ENCODE results near the gene EARS2. TPM values are rescaled to one million over a fixed set of nuclear protein-coding genes. Genes with fewer than 3 reads are reported as not detected.
"Not testable (repeated sequence)": the region's sequence is repeated elsewhere in the genome, so short reads cannot be mapped to it uniquely, and the experiment has no call there.

The EARS2 gene
- polyA plus RNA-seq, 1 donor from 2014 or later, result 22.2 TPM

DNA sequence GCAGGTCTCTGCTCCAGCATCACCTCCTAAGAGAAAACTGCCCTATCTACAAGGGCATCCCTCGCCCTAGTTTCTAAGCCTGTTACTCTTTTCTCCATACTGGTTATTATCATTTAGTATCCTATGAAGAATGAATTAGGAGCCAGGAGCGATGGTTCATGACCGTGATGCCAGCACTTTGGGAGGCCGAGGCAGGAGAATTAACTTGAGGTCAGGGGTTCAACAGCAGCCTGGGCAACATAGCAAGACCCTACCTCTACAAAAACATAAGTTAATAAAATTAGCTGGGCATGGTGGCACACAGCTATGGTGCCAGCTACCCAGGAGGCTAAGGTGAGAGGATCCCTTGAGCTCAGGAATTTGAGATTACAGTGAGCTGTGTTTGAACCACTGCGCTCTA is 7.2 kb downstream of the EARS2 start:
- H3K4me2 ChIP-seq (ENCODE audit: low read length), result no peak overlapping the region
- H3K79me2 ChIP-seq (replicated peaks; ENCODE audit: insufficient read depth, low read length), result no peaks in the 10 kb centered on the region
- H3K9me2 ChIP-seq (ENCODE audit: insufficient read depth, low read length), result no peaks in the 10 kb centered on the region
- H3K27me3 ChIP-seq (ENCODE audit: insufficient read depth, low read depth, low read length), result no peaks in the 10 kb centered on the region
- H2AFZ ChIP-seq (ENCODE audit: low read depth, low read length), result no peak overlapping the region
- H3K36me3 ChIP-seq (ENCODE audit: insufficient read depth, low read length), result no peaks in the 10 kb centered on the region
- no peaks in the 10 kb centered on the region for H4K20me1 ChIP-seq (ENCODE audit: insufficient read depth)
- H3K27ac ChIP-seq (ENCODE audit: low read length), result no peak overlapping the region
- no peak overlapping the region for H3K9ac ChIP-seq (ENCODE audit: low read length)
- no peak overlapping the region for H3K4me3 ChIP-seq (ENCODE audit: low read length)
- TF ChIP-seq POLR2AphosphoS5 (IDR thresholded peaks at IDR 0.05) (no peak), MXI1 (conservative IDR thresholded peaks at IDR 0.05; ENCODE audit: poor library complexity, severe bottlenecking) (no peak), SMC3 (conservative IDR thresholded peaks at IDR 0.05; ENCODE audit: poor library complexity) (no peak), CTCF (IDR thresholded peaks at IDR 0.05; ENCODE audit: poor library complexity, severe bottlenecking) (no peak), RAD21 (conservative IDR thresholded peaks at IDR 0.05) (no peak)
- no peaks in the 10 kb centered on the region for H3F3A ChIP-seq (ENCODE audit: insufficient read depth, low read length, poor library complexity, severe bottlenecking)
- no peaks in the 10 kb centered on the region for H3K9me3 ChIP-seq (ENCODE audit: low read length)

- H3K4me3 ChIP-seq (ENCODE audit: low read length), result no peak overlapping the region
- H3K9me3 ChIP-seq (ENCODE audit: low read length), result no peaks in the 10 kb centered on the region
- no peaks in the 10 kb centered on the region for H4K20me1 ChIP-seq (ENCODE audit: insufficient read depth)
- no peaks in the 10 kb centered on the region for H3F3A ChIP-seq (ENCODE audit: insufficient read depth, low read length, poor library complexity, severe bottlenecking)
- H3K27me3 ChIP-seq (ENCODE audit: insufficient read depth, low read depth, low read length), result no peaks in the 10 kb centered on the region
- no peaks in the 10 kb centered on the region for H3K9me2 ChIP-seq (ENCODE audit: insufficient read depth, low read length)
- H3K4me2 ChIP-seq (ENCODE audit: low read length), result no peak overlapping the region
- H3K9ac ChIP-seq (ENCODE audit: low read length), result no peak overlapping the region
- no peak overlapping the region for H3K27ac ChIP-seq (ENCODE audit: low read length)
- H3K36me3 ChIP-seq (ENCODE audit: insufficient read depth, low read length), result no peaks in the 10 kb centered on the region
- H2AFZ ChIP-seq (ENCODE audit: low read depth, low read length), result no peak overlapping the region
- TF ChIP-seq CTCF (IDR thresholded peaks at IDR 0.05; ENCODE audit: poor library complexity, severe bottlenecking) (no peak), EZH2 (IDR thresholded peaks at IDR 0.05; ENCODE audit: borderline replicate concordance, insufficient read depth, low read length, poor library complexity, severe bottlenecking) (no peak), RAD21 (conservative IDR thresholded peaks at IDR 0.05) (no peak), TAF1 (IDR thresholded peaks at IDR 0.05; ENCODE audit: low read depth) (no peak), SMC3 (conservative IDR thresholded peaks at IDR 0.05; ENCODE audit: poor library complexity) (no peak), POLR2AphosphoS5 (IDR thresholded peaks at IDR 0.05) (no peak), EP300 (conservative IDR thresholded peaks at IDR 0.05; ENCODE audit: poor library complexity, severe bottlenecking) (no peak), MXI1 (conservative IDR thresholded peaks at IDR 0.05; ENCODE audit: poor library complexity, severe bottlenecking) (no peak)
- TF ChIP-seq, protein P1, sequence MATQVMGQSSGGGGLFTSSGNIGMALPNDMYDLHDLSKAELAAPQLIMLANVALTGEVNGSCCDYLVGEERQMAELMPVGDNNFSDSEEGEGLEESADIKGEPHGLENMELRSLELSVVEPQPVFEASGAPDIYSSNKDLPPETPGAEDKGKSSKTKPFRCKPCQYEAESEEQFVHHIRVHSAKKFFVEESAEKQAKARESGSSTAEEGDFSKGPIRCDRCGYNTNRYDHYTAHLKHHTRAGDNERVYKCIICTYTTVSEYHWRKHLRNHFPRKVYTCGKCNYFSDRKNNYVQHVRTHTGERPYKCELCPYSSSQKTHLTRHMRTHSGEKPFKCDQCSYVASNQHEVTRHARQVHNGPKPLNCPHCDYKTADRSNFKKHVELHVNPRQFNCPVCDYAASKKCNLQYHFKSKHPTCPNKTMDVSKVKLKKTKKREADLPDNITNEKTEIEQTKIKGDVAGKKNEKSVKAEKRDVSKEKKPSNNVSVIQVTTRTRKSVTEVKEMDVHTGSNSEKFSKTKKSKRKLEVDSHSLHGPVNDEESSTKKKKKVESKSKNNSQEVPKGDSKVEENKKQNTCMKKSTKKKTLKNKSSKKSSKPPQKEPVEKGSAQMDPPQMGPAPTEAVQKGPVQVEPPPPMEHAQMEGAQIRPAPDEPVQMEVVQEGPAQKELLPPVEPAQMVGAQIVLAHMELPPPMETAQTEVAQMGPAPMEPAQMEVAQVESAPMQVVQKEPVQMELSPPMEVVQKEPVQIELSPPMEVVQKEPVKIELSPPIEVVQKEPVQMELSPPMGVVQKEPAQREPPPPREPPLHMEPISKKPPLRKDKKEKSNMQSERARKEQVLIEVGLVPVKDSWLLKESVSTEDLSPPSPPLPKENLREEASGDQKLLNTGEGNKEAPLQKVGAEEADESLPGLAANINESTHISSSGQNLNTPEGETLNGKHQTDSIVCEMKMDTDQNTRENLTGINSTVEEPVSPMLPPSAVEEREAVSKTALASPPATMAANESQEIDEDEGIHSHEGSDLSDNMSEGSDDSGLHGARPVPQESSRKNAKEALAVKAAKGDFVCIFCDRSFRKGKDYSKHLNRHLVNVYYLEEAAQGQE (IDR thresholded peaks at IDR 0.05; ENCODE audit: borderline replicate concordance), result no peak
- H3K79me2 ChIP-seq (replicated peaks; ENCODE audit: insufficient read depth, low read length), result no peaks in the 10 kb centered on the region
Measured at GRCh38 chr16:23544436-23544835, 12.7 kb downstream of the EARS2 start.

DNA sequence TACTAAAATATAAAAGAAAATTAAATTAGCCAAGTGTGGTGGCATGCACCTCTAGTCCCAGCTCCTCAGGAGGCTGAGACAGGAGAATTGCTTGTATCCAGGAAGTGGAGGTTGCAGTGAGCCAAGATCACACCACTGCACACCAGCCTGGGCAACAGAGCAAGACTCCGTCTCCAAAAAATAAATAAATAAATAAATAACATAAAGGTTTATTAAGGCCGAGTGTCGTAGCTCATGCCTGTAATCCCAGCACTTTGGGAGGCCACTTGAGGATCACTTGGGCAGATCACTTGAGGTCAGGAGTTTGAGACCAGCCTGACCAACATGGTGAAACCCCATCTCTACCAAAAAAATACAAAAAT is 16.4 kb downstream of the EARS2 start:
- not testable (repeated sequence) for H3K9me2 ChIP-seq (ENCODE audit: insufficient read depth, low read length); H3K36me3 ChIP-seq (ENCODE audit: insufficient read depth, low read length); H3K27ac ChIP-seq (ENCODE audit: low read length); H3K27me3 ChIP-seq (ENCODE audit: insufficient read depth, low read depth, low read length); H3F3A ChIP-seq (ENCODE audit: insufficient read depth, low read length, poor library complexity, severe bottlenecking); H4K20me1 ChIP-seq (ENCODE audit: insufficient read depth); H3K79me2 ChIP-seq (replicated peaks; ENCODE audit: insufficient read depth, low read length); H3K4me2 ChIP-seq (ENCODE audit: low read length); H3K9me3 ChIP-seq (ENCODE audit: low read length); H3K4me3 ChIP-seq (ENCODE audit: low read length); H3K9ac ChIP-seq (ENCODE audit: low read length); H2AFZ ChIP-seq (ENCODE audit: low read depth, low read length)
